B cell (primary cell): ENCODE results near the gene CHST11.

ENCODE experiments used
- CTCF ChIP-seq: fragments of 200-600 bp; IDR thresholded peaks from one replicate; pipeline ENCODE4 v1.8.0; 2022; ENCODE audit warnings: antibody characterized with exemption, mild to moderate bottlenecking
- EZH2 ChIP-seq: IDR thresholded peaks from 2 replicates; pipeline ENCODE4 v1.6.1; 2012; ENCODE audit warnings: borderline replicate concordance, low read depth, mild to moderate bottlenecking, moderate library complexity, low read length; ENCODE audit not compliant: insufficient read depth, poor library complexity, severe bottlenecking

GRCh38 chr12:104423273-104423672 is 33.5 kb upstream of the CHST11 start:
- TF ChIP-seq CTCF (no peak), EZH2 (no peak)
